Measurements from ENCODE around the gene RPL39L.

The RPL39L gene

DNA sequence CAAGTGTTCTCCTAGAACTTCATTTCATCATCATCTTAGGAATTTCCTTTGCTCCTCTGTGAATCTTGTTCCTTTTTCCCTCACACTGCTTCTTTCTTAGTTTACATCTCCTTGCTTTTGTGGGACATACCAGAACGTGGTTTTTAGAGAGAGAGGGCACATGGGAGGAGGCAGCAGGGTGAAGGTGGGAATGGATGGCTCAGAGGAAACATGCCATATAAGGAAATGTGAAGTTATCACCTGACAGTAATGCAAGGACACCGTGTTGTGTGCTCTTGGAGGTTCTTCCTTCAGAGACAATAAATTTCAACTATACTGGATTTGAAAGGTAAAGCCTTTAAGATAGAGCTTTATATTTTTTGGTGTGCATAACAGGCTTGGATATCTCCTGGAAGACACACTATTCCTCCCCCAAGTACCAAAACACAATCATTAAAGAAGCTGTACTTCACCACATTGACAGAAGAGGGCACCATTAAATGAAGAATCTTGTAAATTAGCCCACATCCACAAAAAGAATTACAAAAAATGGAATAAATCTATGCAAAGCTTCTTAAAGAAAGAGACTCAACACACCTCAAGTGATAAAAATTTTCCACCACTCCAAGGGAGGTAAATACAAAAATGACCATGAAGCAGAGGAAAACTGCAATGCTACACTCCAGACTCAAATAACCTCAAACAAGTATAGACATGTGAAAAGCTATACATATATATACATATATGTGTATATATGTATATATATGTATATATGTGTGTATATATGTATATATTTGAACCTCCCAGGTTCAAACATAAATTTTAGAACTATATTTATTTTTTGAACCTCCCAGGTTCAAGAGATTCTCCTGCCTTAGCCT lies 26.1 kb downstream of the RPL39L start:
- Histone ChIP-seq H3K27me3 (ENCODE audit: insufficient read depth, low read length) (no peaks in the 10 kb centered on the region), H3K4me1 (ENCODE audit: insufficient read depth, low read length) (no peaks in the 10 kb centered on the region), H3K9ac (ENCODE audit: low read depth, low read length) (no peak overlapping the region), H3K4me3 (ENCODE audit: low read length) (no peak overlapping the region), H3K27ac (ENCODE audit: low read depth, low read length) (no peak overlapping the region), H3K9me3 (ENCODE audit: insufficient read depth, low read depth, low read length) (no peaks in the 10 kb centered on the region), H3K36me3 (ENCODE audit: insufficient read depth, low read length) (no peaks in the 10 kb centered on the region)
- 13% methylated on average over 1 of the region's 2 CpGs for WGBS

DNA sequence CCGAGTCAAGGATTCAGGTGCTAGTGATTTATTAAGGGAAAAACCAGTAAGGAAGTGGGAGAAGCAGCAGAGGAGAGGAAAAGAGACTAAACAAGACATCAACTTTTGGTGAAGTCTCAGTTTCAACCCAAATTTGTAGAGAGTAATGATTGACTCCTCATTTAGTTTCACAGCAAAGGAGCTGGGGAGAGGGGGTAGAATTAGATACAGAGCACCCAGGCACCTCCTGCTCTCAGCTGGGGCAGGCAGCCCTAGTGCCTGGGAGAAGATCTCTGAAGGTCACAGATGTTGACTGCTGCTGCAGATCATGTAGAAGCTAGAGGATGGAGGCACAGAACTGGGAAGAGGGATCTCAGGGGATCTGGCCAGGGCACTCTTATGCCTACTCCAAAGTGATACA lies 29.1 kb downstream of the RPL39L start:
- 89% methylated on average over 1 of the region's 1 CpG for WGBS
- no peaks in the 10 kb centered on the region for H3K9me3 ChIP-seq (ENCODE audit: insufficient read depth, low read depth, low read length)
- no peak overlapping the region for H3K9ac ChIP-seq (ENCODE audit: low read depth, low read length)
- no peaks in the 10 kb centered on the region for H3K36me3 ChIP-seq (ENCODE audit: insufficient read depth, low read length)
- peaks cover 1% of the 10 kb centered on the region; the same call in 1 of the 2 replicates for H3K4me1 ChIP-seq (ENCODE audit: insufficient read depth, low read length)
- no peak overlapping the region for H3K4me3 ChIP-seq (ENCODE audit: low read length)
- H3K27me3 ChIP-seq (ENCODE audit: insufficient read depth, low read length) = no peaks in the 10 kb centered on the region
- H3K27ac ChIP-seq (ENCODE audit: low read depth, low read length) = no peak overlapping the region

GRCh38 chr3:187107989-187108388 lies 31.3 kb downstream of the RPL39L start:
- Histone ChIP-seq H3K27ac (ENCODE audit: low read depth, low read length) (no peak overlapping the region), H3K9ac (ENCODE audit: low read depth, low read length) (no peak overlapping the region), H3K9me3 (ENCODE audit: insufficient read depth, low read depth, low read length) (no peaks in the 10 kb centered on the region), H3K27me3 (ENCODE audit: insufficient read depth, low read length) (no peaks in the 10 kb centered on the region), H3K4me1 (ENCODE audit: insufficient read depth, low read length) (peaks cover 4% of the 10 kb centered on the region; the same call in 1 of the 2 replicates), H3K36me3 (ENCODE audit: insufficient read depth, low read length) (no peaks in the 10 kb centered on the region), H3K4me3 (ENCODE audit: low read length) (no peak overlapping the region)
- 93% methylated on average over 3 of the region's 3 CpGs for WGBS

DNA sequence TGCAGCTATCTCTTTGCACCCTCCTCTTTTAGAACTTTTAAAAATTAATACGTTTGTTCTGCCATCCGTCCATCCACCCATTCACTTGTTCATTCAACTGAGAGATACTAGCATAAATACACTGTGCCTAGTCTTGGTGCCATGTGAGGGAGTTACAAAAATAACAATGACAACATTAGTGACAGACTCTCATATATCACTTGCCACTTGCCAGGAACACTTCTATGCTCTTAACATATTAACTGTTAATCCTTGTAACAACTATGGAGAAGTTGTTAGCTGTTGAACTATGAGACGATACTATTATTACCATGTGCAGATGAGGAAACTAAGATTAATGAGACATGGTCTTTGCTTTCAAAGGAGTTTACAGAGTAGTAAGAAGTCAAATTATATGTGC lies 33.6 kb downstream of the RPL39L start:
- Histone ChIP-seq H3K4me1 (ENCODE audit: insufficient read depth, low read length) (peaks cover 4% of the 10 kb centered on the region; the same call in 1 of the 2 replicates), H3K4me3 (ENCODE audit: low read length) (no peak overlapping the region), H3K27ac (ENCODE audit: low read depth, low read length) (no peak overlapping the region), H3K36me3 (ENCODE audit: insufficient read depth, low read length) (no peaks in the 10 kb centered on the region), H3K9me3 (ENCODE audit: insufficient read depth, low read depth, low read length) (no peaks in the 10 kb centered on the region), H3K9ac (ENCODE audit: low read depth, low read length) (no peak overlapping the region), H3K27me3 (ENCODE audit: insufficient read depth, low read length) (no peaks in the 10 kb centered on the region)
- 87% methylated on average over 3 of the region's 3 CpGs for WGBS

- Histone ChIP-seq H3K4me1 (ENCODE audit: insufficient read depth, low read length) (peaks cover 4% of the 10 kb centered on the region; the same call in 1 of the 2 replicates), H3K27ac (ENCODE audit: low read depth, low read length) (no peak overlapping the region), H3K4me3 (ENCODE audit: low read length) (no peak overlapping the region), H3K27me3 (ENCODE audit: insufficient read depth, low read length) (no peaks in the 10 kb centered on the region), H3K9ac (ENCODE audit: low read depth, low read length) (no peak overlapping the region), H3K9me3 (ENCODE audit: insufficient read depth, low read depth, low read length) (no peaks in the 10 kb centered on the region), H3K36me3 (ENCODE audit: insufficient read depth, low read length) (no peaks in the 10 kb centered on the region)
- 90% methylated on average over 7 of the region's 7 CpGs for WGBS
These were observed 34.4 kb downstream of the RPL39L start for GRCh38 chr3:187104933-187105332.

DNA sequence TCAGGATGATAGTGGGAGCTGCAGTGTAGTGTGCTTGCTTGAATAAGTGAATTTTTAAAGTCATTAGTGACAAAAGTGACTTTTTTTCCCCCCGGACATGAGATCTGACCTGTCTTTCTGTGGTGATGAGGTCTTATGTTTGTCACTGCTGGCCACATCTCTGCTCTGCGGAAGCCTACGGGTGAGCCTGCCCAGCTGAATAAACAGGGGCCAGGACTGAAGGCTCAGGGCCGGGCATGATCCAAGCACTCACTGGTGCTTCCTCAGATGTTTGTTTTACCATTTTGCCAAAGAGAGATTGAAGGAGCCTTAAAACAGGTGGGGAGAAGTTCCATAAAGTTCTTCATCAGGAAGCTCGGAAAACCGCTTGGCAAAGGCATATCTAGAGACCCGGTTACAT lies 35.0 kb downstream of the RPL39L start:
- Histone ChIP-seq H3K4me3 (ENCODE audit: low read length) (no peak overlapping the region), H3K4me1 (ENCODE audit: insufficient read depth, low read length) (peaks cover 4% of the 10 kb centered on the region; the same call in 1 of the 2 replicates), H3K27me3 (ENCODE audit: insufficient read depth, low read length) (no peaks in the 10 kb centered on the region), H3K9ac (ENCODE audit: low read depth, low read length) (no peak overlapping the region), H3K36me3 (ENCODE audit: insufficient read depth, low read length) (no peaks in the 10 kb centered on the region), H3K9me3 (ENCODE audit: insufficient read depth, low read depth, low read length) (no peaks in the 10 kb centered on the region), H3K27ac (ENCODE audit: low read depth, low read length) (no peak overlapping the region)
- WGBS = 94% methylated on average over 7 of the region's 7 CpGs

- H3K9me3 ChIP-seq (ENCODE audit: insufficient read depth, low read depth, low read length) = no peaks in the 10 kb centered on the region
- H3K4me3 ChIP-seq (ENCODE audit: low read length) = no peak overlapping the region
- 94% methylated on average over 5 of the region's 5 CpGs for WGBS
These were observed 36.0 kb downstream of the RPL39L start for GRCh38 chr3:187103251-187103650.

DNA sequence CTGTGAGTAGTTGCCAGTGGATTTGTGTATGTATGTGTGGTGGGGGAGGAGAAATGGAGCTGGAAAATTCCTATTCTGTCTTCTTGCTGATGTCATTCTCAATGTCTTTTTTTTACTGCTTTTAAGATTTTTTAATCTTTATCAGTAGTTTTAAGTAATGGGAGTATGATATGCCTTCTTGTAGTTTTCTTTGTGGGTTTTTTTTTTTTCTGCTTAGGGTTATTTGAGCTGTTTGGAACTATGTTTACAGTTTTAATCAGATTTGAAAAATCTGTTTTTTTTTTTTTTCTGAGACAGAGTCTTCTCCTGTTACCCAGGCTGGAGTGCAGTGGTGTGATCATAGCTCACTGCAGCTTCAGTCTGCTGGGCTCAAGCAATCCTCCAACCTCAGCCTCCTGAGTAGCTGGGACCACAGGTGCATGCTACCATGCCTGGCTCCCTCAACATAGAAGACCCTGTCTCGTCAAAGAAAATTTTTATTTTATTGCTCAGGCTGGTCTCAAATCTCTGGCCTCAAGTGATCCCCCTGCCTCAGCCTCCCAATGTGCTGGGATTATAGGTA lies 37.1 kb downstream of the RPL39L start:
- Histone ChIP-seq H3K4me1 (ENCODE audit: insufficient read depth, low read length) (peaks cover 4% of the 10 kb centered on the region; the same call in 1 of the 2 replicates), H3K9me3 (ENCODE audit: insufficient read depth, low read depth, low read length) (no peaks in the 10 kb centered on the region), H3K4me3 (ENCODE audit: low read length) (no peak overlapping the region), H3K27me3 (ENCODE audit: insufficient read depth, low read length) (no peaks in the 10 kb centered on the region), H3K27ac (ENCODE audit: low read depth, low read length) (no peak overlapping the region), H3K9ac (ENCODE audit: low read depth, low read length) (no peak overlapping the region), H3K36me3 (ENCODE audit: insufficient read depth, low read length) (no peaks in the 10 kb centered on the region)
- WGBS = 69% methylated on average over 1 of the region's 1 CpG

More at GRCh38 chr3:187103251-187103650, 36.0 kb downstream of the RPL39L start:
- peaks cover 4% of the 10 kb centered on the region; the same call in 1 of the 2 replicates for H3K4me1 ChIP-seq (ENCODE audit: insufficient read depth, low read length)
- H3K36me3 ChIP-seq (ENCODE audit: insufficient read depth, low read length) = no peaks in the 10 kb centered on the region
- H3K27ac ChIP-seq (ENCODE audit: low read depth, low read length) = no peak overlapping the region
- H3K27me3 ChIP-seq (ENCODE audit: insufficient read depth, low read length) = no peaks in the 10 kb centered on the region
- H3K9ac ChIP-seq (ENCODE audit: low read depth, low read length) = no peak overlapping the region

DNA sequence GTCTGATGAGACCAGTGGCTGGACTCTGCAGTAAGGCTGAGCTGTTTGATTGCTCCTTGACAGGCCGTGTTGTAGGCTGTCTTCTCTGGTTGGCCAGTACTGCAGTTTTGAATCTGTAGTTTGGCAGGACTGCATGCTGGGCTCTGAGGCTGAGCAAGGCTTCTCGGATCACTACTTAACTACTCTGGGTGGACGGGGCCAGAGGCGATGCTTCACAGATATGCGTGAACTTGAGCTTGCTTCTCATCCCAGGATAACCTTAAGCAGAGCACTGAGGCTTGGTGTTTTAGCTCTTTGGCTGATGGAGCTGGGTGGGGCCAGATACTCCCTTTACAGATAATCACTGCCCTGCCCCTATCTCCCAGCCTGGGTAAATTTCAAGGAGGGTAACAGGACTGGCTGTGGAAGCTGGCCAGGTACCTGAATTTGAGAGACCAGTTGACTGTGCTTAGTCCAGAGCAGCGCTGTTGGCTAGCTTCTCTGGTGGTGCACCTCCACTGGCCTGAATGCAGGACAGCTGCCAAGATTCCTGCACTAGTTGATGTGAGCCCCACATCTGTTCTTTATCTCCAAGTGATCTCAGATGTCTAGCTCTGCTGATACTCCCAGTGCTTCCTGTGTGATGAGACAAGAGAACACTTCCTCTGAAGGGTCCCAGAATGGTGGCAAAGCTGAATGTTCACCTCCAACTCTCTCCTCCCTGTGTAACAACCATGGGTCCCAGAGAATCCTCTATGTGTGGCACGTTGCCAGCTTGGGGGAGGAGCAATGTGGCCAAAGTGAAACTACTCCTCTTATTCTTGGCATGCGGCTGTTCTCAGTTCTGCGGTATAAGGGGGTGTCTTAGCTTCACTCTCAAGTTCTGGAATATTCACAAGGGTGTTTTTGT lies 37.9 kb downstream of the RPL39L start:
- 83% methylated on average over 9 of the region's 9 CpGs for WGBS
- H3K4me3 ChIP-seq (ENCODE audit: low read length) = no peak overlapping the region
- H3K9ac ChIP-seq (ENCODE audit: low read depth, low read length) = no peak overlapping the region
- H3K36me3 ChIP-seq (ENCODE audit: insufficient read depth, low read length) = no peaks in the 10 kb centered on the region
- peaks cover 4% of the 10 kb centered on the region; the same call in 1 of the 2 replicates for H3K4me1 ChIP-seq (ENCODE audit: insufficient read depth, low read length)
- H3K27me3 ChIP-seq (ENCODE audit: insufficient read depth, low read length) = no peaks in the 10 kb centered on the region
- H3K9me3 ChIP-seq (ENCODE audit: insufficient read depth, low read depth, low read length) = no peaks in the 10 kb centered on the region
- no peak overlapping the region for H3K27ac ChIP-seq (ENCODE audit: low read depth, low read length)

GRCh38 chr3:187098923-187099512 lies 40.3 kb downstream of the RPL39L start:
- no peak overlapping the region for H3K4me3 ChIP-seq (ENCODE audit: low read length)
- H3K9me3 ChIP-seq (ENCODE audit: insufficient read depth, low read depth, low read length) = no peaks in the 10 kb centered on the region
- no peaks in the 10 kb centered on the region for H3K27me3 ChIP-seq (ENCODE audit: insufficient read depth, low read length)
- H3K36me3 ChIP-seq (ENCODE audit: insufficient read depth, low read length) = no peaks in the 10 kb centered on the region
- 100% methylated on average over 1 of the region's 2 CpGs for WGBS
- no peak overlapping the region for H3K27ac ChIP-seq (ENCODE audit: low read depth, low read length)
- H3K9ac ChIP-seq (ENCODE audit: low read depth, low read length) = no peak overlapping the region
- H3K4me1 ChIP-seq (ENCODE audit: insufficient read depth, low read length) = no peaks in the 10 kb centered on the region

Measured in HUES64 (cell line).